ENCODE data around the gene PAFAH1B1. TPM values are rescaled to one million over a fixed set of nuclear protein-coding genes. Genes with fewer than 3 reads are reported as not detected.

PAFAH1B1 gene
- polyA plus RNA-seq, 1 donor = 85.5 TPM

DNA sequence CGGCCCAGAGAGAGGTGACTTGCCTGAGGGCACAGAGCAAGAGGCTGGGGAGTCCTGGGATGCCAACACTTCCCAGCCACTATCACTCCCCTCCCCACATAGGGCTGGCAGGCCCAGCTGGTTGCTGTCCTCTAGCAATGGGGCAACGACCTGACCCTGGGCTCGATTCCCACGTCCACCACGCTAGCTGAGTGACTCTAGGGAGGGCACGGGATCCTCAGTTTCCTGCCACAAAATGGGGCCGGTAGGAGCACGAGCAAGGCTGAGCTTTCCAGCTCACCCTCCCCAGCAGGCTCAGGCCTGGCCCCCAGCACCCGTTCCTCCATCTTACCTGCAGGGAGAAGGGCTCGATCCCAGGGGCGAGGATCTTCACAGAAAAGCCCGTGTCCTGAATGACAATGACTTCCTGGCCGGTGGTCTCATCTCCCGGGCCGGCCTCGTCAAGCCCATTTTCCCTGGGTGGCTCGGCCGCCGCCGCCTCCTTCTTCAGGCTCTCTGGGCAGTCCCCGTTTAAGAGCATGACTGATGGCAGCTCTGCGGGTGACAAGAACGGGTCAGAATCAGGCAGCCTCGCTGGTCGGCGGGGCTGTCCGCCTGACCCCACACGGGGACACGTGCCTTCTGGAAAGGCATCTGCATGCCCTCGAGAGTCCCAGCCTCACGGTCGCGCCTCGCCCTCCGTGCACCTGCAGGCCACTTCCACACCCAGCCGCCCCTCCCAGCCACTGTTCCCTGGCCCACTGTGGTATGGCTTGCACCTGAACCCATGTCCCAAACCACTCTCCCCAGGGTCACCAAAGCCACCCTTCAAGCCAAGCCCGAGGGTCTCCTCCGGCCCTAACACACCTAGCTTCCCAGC, 110.8 kb downstream of the PAFAH1B1 start:
- DNase-seq = no peak

DNA sequence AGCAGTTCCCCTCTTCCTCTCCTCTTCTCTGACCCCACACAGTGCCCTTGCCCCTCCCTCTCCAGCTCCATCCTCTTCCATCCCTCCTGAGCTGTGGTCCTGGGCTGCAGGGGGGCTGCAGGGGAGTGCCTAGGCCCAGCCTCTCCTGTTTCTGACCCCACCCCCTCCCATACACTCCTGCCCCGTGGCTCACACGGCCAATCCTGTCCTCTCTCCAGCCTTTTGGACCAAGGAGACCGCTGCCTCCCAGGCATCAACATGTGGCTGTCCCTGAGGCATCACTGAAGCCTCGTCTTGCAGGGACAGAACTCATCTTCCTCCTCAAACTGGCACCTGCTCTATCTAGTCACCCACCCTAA, 111.4 kb downstream of the PAFAH1B1 start:
- DNase-seq = no peak

DNA sequence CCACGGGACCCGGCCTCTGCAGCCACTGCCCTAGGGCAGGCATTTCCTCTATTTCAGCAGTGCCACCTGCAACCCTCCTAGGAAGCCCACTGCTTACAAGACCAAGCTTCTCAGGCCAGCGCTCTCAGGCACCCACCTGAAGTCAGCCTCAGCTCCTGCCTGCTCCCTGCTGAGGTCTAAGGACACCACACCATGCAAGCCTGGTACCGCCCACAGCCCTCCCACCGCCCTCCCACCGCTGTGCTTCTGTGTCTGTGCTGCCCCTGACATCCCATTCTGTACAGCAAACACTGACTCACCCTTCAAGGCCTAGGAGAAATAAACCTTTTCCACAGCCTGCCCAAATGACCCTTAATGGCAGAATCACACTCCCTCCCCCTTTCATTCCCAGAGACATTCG, 111.8 kb downstream of the PAFAH1B1 start:
- no peak for DNase-seq

GRCh38 chr17:2705888-2706795, 112.7 kb downstream of the PAFAH1B1 start:
- no peak for DNase-seq

GRCh38 chr17:2706911-2707510, 113.6 kb downstream of the PAFAH1B1 start:
- DNase-seq = no peak

GRCh38 chr17:2707721-2708584, 114.5 kb downstream of the PAFAH1B1 start:
- no peak for DNase-seq

DNA sequence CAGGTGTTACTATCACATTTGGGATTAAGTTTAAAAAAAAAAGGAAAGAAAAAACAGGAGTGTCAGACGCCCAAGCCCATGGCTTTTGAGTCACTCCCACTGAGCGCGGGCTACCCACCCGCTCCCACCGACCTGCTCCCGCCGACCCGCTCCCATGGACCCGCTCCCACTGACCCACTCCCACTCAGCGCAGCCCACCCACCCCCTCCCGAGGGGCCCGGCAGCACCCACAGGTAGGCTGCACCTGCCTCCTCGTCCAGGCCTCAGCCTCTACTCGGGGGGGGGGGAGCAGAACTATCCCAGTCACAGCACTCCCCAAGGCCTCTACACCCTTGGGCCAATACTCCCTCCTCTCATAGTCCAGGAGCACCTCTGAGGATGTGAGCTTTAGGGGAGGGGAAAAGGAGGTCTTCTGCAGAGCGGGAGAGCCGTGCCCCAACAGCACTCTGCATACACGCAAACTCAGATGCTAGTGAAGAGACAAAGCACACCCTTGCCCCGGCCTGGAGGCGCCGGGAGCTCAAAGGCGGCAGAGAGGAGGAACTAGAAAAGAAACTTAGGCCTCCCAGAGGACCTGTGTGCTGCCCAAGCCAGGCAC, 115.2 kb downstream of the PAFAH1B1 start:
- no peak for DNase-seq

DNA sequence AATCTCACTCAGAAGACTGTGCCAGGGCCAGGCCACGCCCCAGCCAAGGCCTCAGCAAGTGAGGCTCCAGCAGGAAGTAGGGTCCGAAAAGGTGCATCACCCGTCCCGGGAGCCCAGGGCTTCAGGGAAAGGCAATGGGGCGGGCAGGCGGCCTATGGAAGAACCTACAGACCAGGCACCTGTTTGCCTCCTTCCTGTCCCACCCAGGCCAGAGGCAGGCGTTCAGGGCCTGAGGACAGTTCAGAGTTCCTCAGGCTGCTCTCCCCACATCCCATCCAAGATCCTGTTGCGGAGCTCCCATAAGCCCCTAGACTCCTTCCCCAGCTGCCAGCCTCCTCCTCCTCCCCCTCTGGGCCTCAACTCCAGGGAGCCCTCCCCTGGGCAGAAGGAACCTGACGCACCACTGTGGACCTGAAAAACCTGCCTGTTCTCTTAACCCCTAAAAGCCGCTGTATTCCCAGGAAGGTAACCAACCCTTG, 115.8 kb downstream of the PAFAH1B1 start:
- DNase-seq = no peak

- no peak for DNase-seq
These were observed 116.8 kb downstream of the PAFAH1B1 start for GRCh38 chr17:2710071-2710802.

GRCh38 chr17:2710803-2711607, 117.6 kb downstream of the PAFAH1B1 start:
- no peak for DNase-seq

GRCh38 chr17:2711608-2712299, 118.3 kb downstream of the PAFAH1B1 start, which contains the start of gene CLUH:
CLUH (minus strand) TSS chr17:2711764; CDS start chr17:2711661, 103 bp downstream.
- peak; percentile 98 for DNase-seq

DNA sequence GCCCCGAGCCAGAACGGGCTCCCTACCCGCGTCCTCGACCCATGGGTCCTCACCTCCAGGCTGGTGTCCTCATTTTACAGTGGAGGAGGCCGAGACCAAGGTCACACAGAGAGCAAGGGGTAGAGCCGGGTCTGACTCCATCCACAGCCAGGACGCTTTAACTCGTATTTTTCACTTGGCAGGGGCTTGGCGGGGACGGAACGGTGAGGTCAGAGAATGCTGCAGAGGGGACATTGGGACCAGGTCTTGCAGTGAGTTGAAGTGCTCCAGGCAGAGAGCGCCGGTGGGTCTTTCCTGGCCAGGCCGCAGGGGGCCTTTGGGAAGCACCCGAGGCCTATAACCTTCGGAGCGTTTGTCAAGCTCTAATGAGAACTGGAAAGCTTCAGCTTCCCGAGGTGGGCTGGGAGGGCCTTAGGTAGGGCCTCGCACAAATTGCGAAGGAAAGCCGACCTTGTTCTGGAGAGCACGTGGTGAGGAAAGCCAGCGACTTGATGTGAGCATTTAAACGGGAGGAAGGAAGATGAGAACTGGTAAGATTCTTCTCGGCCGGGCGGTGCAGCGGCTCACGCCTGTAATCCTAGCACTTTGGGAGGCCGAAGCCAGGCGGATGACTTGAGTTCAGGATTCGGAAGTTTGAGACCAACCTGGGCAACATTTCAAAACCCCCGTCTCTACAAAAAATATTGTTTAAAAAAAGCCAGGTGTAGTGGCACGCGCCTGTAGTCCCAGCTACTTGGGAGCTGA, 119.0 kb downstream of the PAFAH1B1 start:
- DNase-seq = no peak

GRCh38 chr17:2713881-2714280, 120.4 kb downstream of the PAFAH1B1 start:
- no peak for DNase-seq

GRCh38 chr17:2716649-2717048, 123.2 kb downstream of the PAFAH1B1 start:
- DNase-seq = no peak

DNA sequence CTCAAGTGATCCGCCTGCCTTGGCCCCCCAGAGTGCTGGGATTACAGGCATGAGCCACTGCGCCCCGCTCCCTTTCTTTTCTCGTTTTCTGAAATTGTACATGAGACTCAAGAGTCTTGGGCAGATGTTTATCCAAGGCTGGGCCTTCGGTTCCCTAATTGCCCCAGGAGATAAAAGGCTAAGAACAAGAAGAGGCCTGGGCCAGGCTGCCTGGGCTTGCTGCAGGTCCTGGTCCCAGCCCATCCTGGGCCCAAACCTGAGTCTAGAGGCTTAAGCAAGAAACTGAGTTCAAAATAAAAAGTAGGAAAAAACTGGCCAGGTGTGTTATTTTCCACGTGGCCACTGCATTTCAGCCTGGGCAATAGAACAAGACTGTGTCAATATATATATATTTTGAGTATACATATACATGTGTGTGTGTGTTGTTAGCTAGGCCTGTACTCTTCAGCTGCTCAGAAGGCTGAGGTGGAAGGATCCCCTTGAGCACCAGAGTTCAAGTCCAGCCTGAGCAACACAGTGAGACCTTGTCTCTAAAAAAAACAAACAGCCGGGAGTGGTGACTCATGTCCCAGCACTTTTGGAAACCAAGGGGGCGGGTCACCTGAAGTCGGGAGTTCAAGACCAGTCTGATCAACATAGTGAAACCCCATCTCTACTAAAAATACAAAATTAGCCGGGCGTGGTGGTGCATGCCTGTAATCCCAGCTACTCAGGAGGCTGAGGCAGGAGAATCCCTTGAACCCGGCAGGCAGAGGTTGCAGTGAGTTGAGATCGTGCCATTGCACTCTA, 124.9 kb downstream of the PAFAH1B1 start:
- no peak for DNase-seq

DNA sequence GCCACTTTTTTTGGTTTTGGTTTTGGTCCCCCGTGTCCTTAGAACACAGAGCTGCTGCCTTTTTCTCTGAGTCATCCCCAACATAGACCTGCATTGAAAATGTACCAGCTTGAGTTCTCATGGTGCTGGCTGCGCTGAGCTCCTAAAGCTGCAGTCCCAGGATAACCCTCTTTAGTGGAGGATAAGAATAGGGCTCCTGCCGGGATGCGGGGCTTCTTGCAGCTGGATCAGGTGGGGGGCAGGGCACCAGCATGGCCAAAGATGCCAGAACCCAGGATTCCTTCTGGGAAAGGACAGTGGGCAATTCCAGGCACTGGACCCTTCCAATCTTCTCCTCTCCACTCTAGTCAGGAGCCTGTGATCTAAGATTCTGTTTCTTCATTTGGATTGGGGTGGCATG, 126.4 kb downstream of the PAFAH1B1 start:
- no peak for DNase-seq

DNA sequence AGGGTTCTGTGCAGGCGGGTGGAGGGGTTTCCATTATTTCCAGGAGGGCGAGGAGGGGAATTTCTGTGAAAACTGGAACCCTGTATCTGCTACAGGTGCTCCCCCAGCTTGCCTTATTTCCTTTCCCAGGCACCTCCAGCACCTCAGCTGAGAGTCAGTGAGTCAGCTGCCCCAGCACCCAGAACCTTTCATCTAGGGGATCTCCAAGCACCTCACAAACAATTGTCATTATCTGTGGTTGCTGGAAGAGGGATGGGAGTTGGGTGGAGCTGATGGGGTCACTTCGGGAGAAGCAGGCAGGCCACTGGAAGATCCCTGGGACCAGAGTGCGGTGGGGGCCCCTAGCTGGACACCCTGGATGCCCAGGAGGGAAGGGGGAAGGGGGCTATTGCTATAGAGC, 128.1 kb downstream of the PAFAH1B1 start:
- DNase-seq = no peak

GRCh38 chr17:2722611-2723010, 129.2 kb downstream of the PAFAH1B1 start:
- no peak for DNase-seq

Data from hindlimb muscle (tissue), 1 donor.